Dendritic cell treated with granulocyte-macrophage colony-stimulating factor and Interleukin-4, amounts not matched to agents 40 ng/mL and 50 ng/mL, for 4 days (primary cell): Measurements from ENCODE around the gene HK2.

Experiments used
- H3K27ac Mint-ChIP-seq: one replicate; pipeline ENCODE4 v1.8.0; 2022; ENCODE audit warnings: mild to moderate bottlenecking, mixed read lengths
- H3K27me3 Mint-ChIP-seq: one replicate; pipeline ENCODE4 v1.8.0; 2022; ENCODE audit warnings: mild to moderate bottlenecking, mixed read lengths
- H3K36me3 Mint-ChIP-seq: one replicate; pipeline ENCODE4 v1.8.0; 2022; ENCODE audit warnings: low read depth, mixed read lengths
- H3K4me1 Mint-ChIP-seq: one replicate; pipeline ENCODE4 v1.8.0; 2022; ENCODE audit warnings: low read depth, mixed read lengths
- H3K4me3 Mint-ChIP-seq: one replicate; pipeline ENCODE4 v1.8.0; 2022; ENCODE audit warnings: mild to moderate bottlenecking, moderate library complexity, mixed read lengths
- H3K9me3 Mint-ChIP-seq: one replicate; pipeline ENCODE4 v1.8.0; 2022; ENCODE audit warnings: mixed read lengths
- intact Hi-C: fragments of 100-400 bp; cut with micrococcal nuclease; formaldehyde crosslinking; loops from one replicate; pipeline ENCODE4 v1.15.0; 2022

Gene HK2

GRCh38 chr2:74871414-74871813, 37.5 kb downstream of the HK2 start:
- peaks cover 84% of the 10 kb centered on the region for H3K4me1 Mint-ChIP-seq
- no peak overlapping the region for H3K4me3 Mint-ChIP-seq
- intact Hi-C loops = no loop called here
- peaks cover 69% of the 10 kb centered on the region for H3K36me3 Mint-ChIP-seq
- no peak overlapping the region for H3K27ac Mint-ChIP-seq
- no peaks in the 10 kb centered on the region for H3K27me3 Mint-ChIP-seq
- no peaks in the 10 kb centered on the region for H3K9me3 Mint-ChIP-seq

GRCh38 chr2:74872389-74872836, 38.5 kb downstream of the HK2 start:
- Mint-ChIP-seq H3K9me3 (no peaks in the 10 kb centered on the region), H3K27ac (no peak overlapping the region), H3K36me3 (peaks cover 69% of the 10 kb centered on the region), H3K4me1 (peaks cover 77% of the 10 kb centered on the region), H3K27me3 (no peaks in the 10 kb centered on the region), H3K4me3 (no peak overlapping the region)
- intact Hi-C loops = no loop called here

- H3K36me3 Mint-ChIP-seq = peaks cover 69% of the 10 kb centered on the region
- intact Hi-C loops = no loop called here
- peaks cover 70% of the 10 kb centered on the region for H3K4me1 Mint-ChIP-seq
- no peak overlapping the region for H3K4me3 Mint-ChIP-seq
- peak overlapping the region; percentile 57 for H3K27ac Mint-ChIP-seq
- H3K9me3 Mint-ChIP-seq = no peaks in the 10 kb centered on the region
- no peaks in the 10 kb centered on the region for H3K27me3 Mint-ChIP-seq
Measured at GRCh38 chr2:74873012-74873665, 39.2 kb downstream of the HK2 start.

- Mint-ChIP-seq H3K27me3 (no peaks in the 10 kb centered on the region), H3K4me3 (no peak overlapping the region), H3K9me3 (no peaks in the 10 kb centered on the region), H3K4me1 (peaks cover 61% of the 10 kb centered on the region), H3K36me3 (peaks cover 69% of the 10 kb centered on the region), H3K27ac (peak overlapping the region; percentile 50)
- intact Hi-C loops = no loop called here
Measured at GRCh38 chr2:74873678-74874640, 40.0 kb downstream of the HK2 start.

- intact Hi-C loops = loop anchor here (1.0 to 2.0 kb wide), 3 partner anchors 39 to 186 kb away; no protein-coding TSS in a partner anchor
- Mint-ChIP-seq H3K36me3 (peaks cover 89% of the 10 kb centered on the region), H3K9me3 (no peaks in the 10 kb centered on the region), H3K4me3 (no peak overlapping the region), H3K27me3 (no peaks in the 10 kb centered on the region), H3K27ac (peak overlapping the region; percentile 63), H3K4me1 (peaks cover 51% of the 10 kb centered on the region)
Measured at GRCh38 chr2:74876081-74876886, 42.4 kb downstream of the HK2 start.

- peaks cover 40% of the 10 kb centered on the region for H3K4me1 Mint-ChIP-seq
- intact Hi-C loops = loop anchor here (2.0 kb wide), 1 partner anchor 41 kb away; no protein-coding TSS in a partner anchor
- H3K27ac Mint-ChIP-seq = no peak overlapping the region
- peaks cover 90% of the 10 kb centered on the region for H3K36me3 Mint-ChIP-seq
- no peaks in the 10 kb centered on the region for H3K27me3 Mint-ChIP-seq
- no peak overlapping the region for H3K4me3 Mint-ChIP-seq
- no peaks in the 10 kb centered on the region for H3K9me3 Mint-ChIP-seq
Measured at GRCh38 chr2:74877376-74877775, 43.4 kb downstream of the HK2 start.

GRCh38 chr2:74877781-74878433, 44.0 kb downstream of the HK2 start:
- Mint-ChIP-seq H3K4me1 (peaks cover 36% of the 10 kb centered on the region), H3K4me3 (no peak overlapping the region), H3K27ac (no peak overlapping the region), H3K36me3 (peaks cover 92% of the 10 kb centered on the region), H3K9me3 (no peaks in the 10 kb centered on the region), H3K27me3 (no peaks in the 10 kb centered on the region)
- intact Hi-C loops = loop anchor here (2.0 kb wide), 1 partner anchor 41 kb away; no protein-coding TSS in a partner anchor

- Mint-ChIP-seq H3K4me1 (peaks cover 34% of the 10 kb centered on the region), H3K27me3 (no peaks in the 10 kb centered on the region), H3K4me3 (no peak overlapping the region), H3K36me3 (peaks cover 92% of the 10 kb centered on the region), H3K27ac (no peak overlapping the region), H3K9me3 (no peaks in the 10 kb centered on the region)
- intact Hi-C loops = no loop called here
Measured at GRCh38 chr2:74878551-74878950, 44.6 kb downstream of the HK2 start.

GRCh38 chr2:74880054-74880728, 46.3 kb downstream of the HK2 start:
- intact Hi-C loops = no loop called here
- no peak overlapping the region for H3K27ac Mint-ChIP-seq
- H3K4me1 Mint-ChIP-seq = peaks cover 18% of the 10 kb centered on the region
- no peak overlapping the region for H3K4me3 Mint-ChIP-seq
- H3K9me3 Mint-ChIP-seq = no peaks in the 10 kb centered on the region
- H3K27me3 Mint-ChIP-seq = no peaks in the 10 kb centered on the region
- peaks cover 89% of the 10 kb centered on the region for H3K36me3 Mint-ChIP-seq

- H3K4me3 Mint-ChIP-seq = no peak overlapping the region
- no peak overlapping the region for H3K27ac Mint-ChIP-seq
- H3K9me3 Mint-ChIP-seq = no peaks in the 10 kb centered on the region
- peaks cover 93% of the 10 kb centered on the region for H3K36me3 Mint-ChIP-seq
- H3K4me1 Mint-ChIP-seq = peaks cover 8% of the 10 kb centered on the region
- H3K27me3 Mint-ChIP-seq = no peaks in the 10 kb centered on the region
- intact Hi-C loops = no loop called here
Measured at GRCh38 chr2:74881176-74881575, 47.2 kb downstream of the HK2 start.

- Mint-ChIP-seq H3K4me1 (peaks cover 6% of the 10 kb centered on the region), H3K27me3 (no peaks in the 10 kb centered on the region), H3K27ac (no peak overlapping the region), H3K9me3 (no peaks in the 10 kb centered on the region), H3K4me3 (no peak overlapping the region), H3K36me3 (peaks cover 93% of the 10 kb centered on the region)
- intact Hi-C loops = no loop called here
Measured at GRCh38 chr2:74881626-74882298, 47.8 kb downstream of the HK2 start.

- Mint-ChIP-seq H3K9me3 (no peaks in the 10 kb centered on the region), H3K36me3 (peaks cover 93% of the 10 kb centered on the region), H3K27me3 (no peaks in the 10 kb centered on the region), H3K4me3 (no peak overlapping the region), H3K4me1 (peaks cover 6% of the 10 kb centered on the region), H3K27ac (no peak overlapping the region)
- intact Hi-C loops = no loop called here
Measured at GRCh38 chr2:74882299-74882687, 48.4 kb downstream of the HK2 start.
